ENCODE data around the gene MEX3B.

The MEX3B gene

DNA sequence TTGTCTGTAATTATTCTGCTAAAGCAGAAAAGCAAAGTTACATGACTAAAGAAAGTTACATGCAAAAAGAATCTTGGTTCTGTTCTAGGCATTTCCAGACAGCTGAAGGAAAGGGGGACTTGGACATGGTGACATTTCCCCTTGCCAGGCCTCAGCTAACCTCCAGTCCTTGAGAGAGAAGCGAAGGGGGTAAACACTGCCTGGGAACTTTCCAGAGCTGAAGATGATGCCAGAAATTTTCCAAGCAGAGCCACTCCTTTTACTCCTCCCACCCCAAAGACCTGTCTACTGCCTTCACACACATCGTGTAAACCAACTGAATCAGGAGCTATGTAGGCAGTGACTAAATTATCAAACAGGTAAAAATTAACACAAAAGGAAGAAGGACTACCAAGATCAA, 5.4 kb downstream of the MEX3B start:
- no peak overlapping the region for H2BK5ac ChIP-seq (ENCODE audit: low read length)
- no peak overlapping the region for H3K9ac ChIP-seq (ENCODE audit: low read depth, low read length, poor library complexity)
- H3K9me3 ChIP-seq (replicated peaks in 1 of 2; ENCODE audit: control insufficient read depth in 2 of 2, insufficient read depth in 1 of 2, low read depth in 1 of 2, low read length in 2 of 2), result no peaks in the 10 kb centered on the region
- H2BK12ac ChIP-seq (ENCODE audit: low read length), result no peak overlapping the region
- no peak overlapping the region for H3K4me3 ChIP-seq (ENCODE audit: low read length in 2 of 2)
- H3K36me3 ChIP-seq (replicated peaks in 1 of 2; ENCODE audit: control insufficient read depth in 2 of 2, insufficient read depth in 2 of 2, low read length in 2 of 2), result peaks cover 8 to 32% of the 10 kb centered on the region in 2 donors
- H2BK120ac ChIP-seq (ENCODE audit: low read depth, low read length), result no peak overlapping the region
- H3K4me2 ChIP-seq (ENCODE audit: insufficient read depth, low read length, poor library complexity, severe bottlenecking), result no peak overlapping the region
- H3K79me1 ChIP-seq (ENCODE audit: low read depth, low read length), result peaks cover 13% of the 10 kb centered on the region
- no peak overlapping the region for H2BK15ac ChIP-seq (ENCODE audit: low read length)
- H3K27ac ChIP-seq (replicated peaks; ENCODE audit: low read length), result no peak overlapping the region
- H3K18ac ChIP-seq (ENCODE audit: low read length), result no peak overlapping the region
- no peak for DNase-seq (ENCODE audit: low spot score)
- no CpG with 5 or more reads among the region's 2 CpGs for WGBS, 2 donors (ENCODE audit: extremely low coverage in 2 of 2, insufficient read length in 2 of 2, insufficient replicate concordance in 1 of 2)
- H3K23ac ChIP-seq (ENCODE audit: low read depth, low read length, poor library complexity), result no peak overlapping the region
- H2AFZ ChIP-seq (ENCODE audit: low read length), result no peak overlapping the region
- H2AK5ac ChIP-seq (ENCODE audit: low read depth, low read length), result no peak overlapping the region
- H3K27me3 ChIP-seq (ENCODE audit: control insufficient read depth in 3 of 3, insufficient read depth in 3 of 3, low read depth in 1 of 3, low read length in 3 of 3), result no peaks in the 10 kb centered on the region
- H3K4me1 ChIP-seq (ENCODE audit: control insufficient read depth in 2 of 2, insufficient read depth in 1 of 2, low read depth in 1 of 2, low read length in 2 of 2), result peaks cover 12 to 13% of the 10 kb centered on the region in 2 donors
- no peak overlapping the region for H3K4ac ChIP-seq (ENCODE audit: low read length)
- H3K14ac ChIP-seq (ENCODE audit: low read length), result no peak overlapping the region
- no peak overlapping the region for H4K8ac ChIP-seq (ENCODE audit: low read depth, low read length)
- H4K91ac ChIP-seq (ENCODE audit: low read depth, low read length, poor library complexity), result no peak overlapping the region

- no CpG with 5 or more reads among the region's 7 CpGs for WGBS, 2 donors (ENCODE audit: extremely low coverage in 2 of 2, insufficient read length in 2 of 2, insufficient replicate concordance in 1 of 2)
- no peak overlapping the region for H2BK5ac ChIP-seq (ENCODE audit: low read length)
- no peak for DNase-seq (ENCODE audit: low spot score)
These were observed 5.9 kb downstream of the MEX3B start for GRCh38 chr15:82039871-82040270.

DNA sequence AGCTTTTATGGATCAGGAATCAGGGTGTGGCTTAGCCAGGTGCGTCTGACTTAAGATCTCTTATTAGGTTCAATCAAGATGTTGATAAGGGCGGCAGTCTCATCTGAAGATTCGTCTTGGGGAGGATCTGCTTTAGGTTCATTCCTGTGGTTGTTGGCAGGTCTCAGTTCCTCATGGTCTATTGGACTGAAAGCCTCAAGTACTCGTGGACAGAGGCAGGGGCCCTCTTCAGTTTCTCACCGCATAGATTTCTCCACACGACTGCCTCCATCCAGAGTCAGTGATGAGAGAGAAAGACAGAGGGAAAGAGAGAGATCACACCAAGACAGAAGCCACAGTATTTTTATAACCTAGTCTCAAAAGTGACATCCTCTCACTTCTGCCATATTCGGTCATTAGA, 9.4 kb downstream of the MEX3B start:
- H3K9ac ChIP-seq (ENCODE audit: low read depth, low read length, poor library complexity), result no peak overlapping the region
- DNase-seq (ENCODE audit: low spot score), result no peak
- no peak overlapping the region for H3K23ac ChIP-seq (ENCODE audit: low read depth, low read length, poor library complexity)
- H2BK120ac ChIP-seq (ENCODE audit: low read depth, low read length), result no peak overlapping the region
- H3K14ac ChIP-seq (ENCODE audit: low read length), result no peak overlapping the region
- no peak overlapping the region for H2BK12ac ChIP-seq (ENCODE audit: low read length)
- H3K4me3 ChIP-seq (ENCODE audit: low read length in 2 of 2), result no peak overlapping the region
- no peak overlapping the region for H4K8ac ChIP-seq (ENCODE audit: low read depth, low read length)
- H3K79me1 ChIP-seq (ENCODE audit: low read depth, low read length), result no peaks in the 10 kb centered on the region
- H4K91ac ChIP-seq (ENCODE audit: low read depth, low read length, poor library complexity), result no peak overlapping the region
- no peak overlapping the region for H2BK5ac ChIP-seq (ENCODE audit: low read length)
- WGBS, 2 donors (ENCODE audit: extremely low coverage in 2 of 2, insufficient read length in 2 of 2, insufficient replicate concordance in 1 of 2), result no CpG with 5 or more reads among the region's 7 CpGs
- H2BK15ac ChIP-seq (ENCODE audit: low read length), result no peak overlapping the region
- no peaks in the 10 kb centered on the region for H3K27me3 ChIP-seq (ENCODE audit: control insufficient read depth in 3 of 3, insufficient read depth in 3 of 3, low read depth in 1 of 3, low read length in 3 of 3)
- H3K27ac ChIP-seq (replicated peaks; ENCODE audit: low read length), result no peak overlapping the region
- no peak overlapping the region for H3K4me2 ChIP-seq (ENCODE audit: insufficient read depth, low read length, poor library complexity, severe bottlenecking)
- H2AK5ac ChIP-seq (ENCODE audit: low read depth, low read length), result no peak overlapping the region
- H3K9me3 ChIP-seq (replicated peaks in 1 of 2; ENCODE audit: control insufficient read depth in 2 of 2, insufficient read depth in 1 of 2, low read depth in 1 of 2, low read length in 2 of 2), result no peaks in the 10 kb centered on the region
- no peak overlapping the region for H3K4ac ChIP-seq (ENCODE audit: low read length)
- no peak overlapping the region for H2AFZ ChIP-seq (ENCODE audit: low read length)
- H3K18ac ChIP-seq (ENCODE audit: low read length), result no peak overlapping the region
- peaks cover 0 to 2% of the 10 kb centered on the region in 2 donors for H3K36me3 ChIP-seq (replicated peaks in 1 of 2; ENCODE audit: control insufficient read depth in 2 of 2, insufficient read depth in 2 of 2, low read length in 2 of 2)
- peaks cover 0 to 1% of the 10 kb centered on the region in 2 donors for H3K4me1 ChIP-seq (ENCODE audit: control insufficient read depth in 2 of 2, insufficient read depth in 1 of 2, low read depth in 1 of 2, low read length in 2 of 2)

More at GRCh38 chr15:82039871-82040270, 5.9 kb downstream of the MEX3B start:
- no peak overlapping the region for H2BK120ac ChIP-seq (ENCODE audit: low read depth, low read length)
- no peak overlapping the region for H2BK12ac ChIP-seq (ENCODE audit: low read length)
- no peak overlapping the region for H3K4ac ChIP-seq (ENCODE audit: low read length)
- no peaks in the 10 kb centered on the region for H3K9me3 ChIP-seq (replicated peaks in 1 of 2; ENCODE audit: control insufficient read depth in 2 of 2, insufficient read depth in 1 of 2, low read depth in 1 of 2, low read length in 2 of 2)
- H3K9ac ChIP-seq (ENCODE audit: low read depth, low read length, poor library complexity), result no peak overlapping the region
- no peak overlapping the region for H3K4me3 ChIP-seq (ENCODE audit: low read length in 2 of 2)
- no peak overlapping the region for H4K8ac ChIP-seq (ENCODE audit: low read depth, low read length)
- H3K23ac ChIP-seq (ENCODE audit: low read depth, low read length, poor library complexity), result no peak overlapping the region
- H3K36me3 ChIP-seq (replicated peaks in 1 of 2; ENCODE audit: control insufficient read depth in 2 of 2, insufficient read depth in 2 of 2, low read length in 2 of 2), result peaks cover 8 to 32% of the 10 kb centered on the region in 2 donors
- no peak overlapping the region for H3K14ac ChIP-seq (ENCODE audit: low read length)
- H3K27ac ChIP-seq (replicated peaks; ENCODE audit: low read length), result no peak overlapping the region
- no peak overlapping the region for H2BK15ac ChIP-seq (ENCODE audit: low read length)
- no peaks in the 10 kb centered on the region for H3K27me3 ChIP-seq (ENCODE audit: control insufficient read depth in 3 of 3, insufficient read depth in 3 of 3, low read depth in 1 of 3, low read length in 3 of 3)
- H2AFZ ChIP-seq (ENCODE audit: low read length), result no peak overlapping the region
- H3K4me2 ChIP-seq (ENCODE audit: insufficient read depth, low read length, poor library complexity, severe bottlenecking), result no peak overlapping the region
- no peak overlapping the region for H3K18ac ChIP-seq (ENCODE audit: low read length)
- no peak overlapping the region for H4K91ac ChIP-seq (ENCODE audit: low read depth, low read length, poor library complexity)
- H3K79me1 ChIP-seq (ENCODE audit: low read depth, low read length), result peaks cover 8% of the 10 kb centered on the region
- H2AK5ac ChIP-seq (ENCODE audit: low read depth, low read length), result no peak overlapping the region
- H3K4me1 ChIP-seq (ENCODE audit: control insufficient read depth in 2 of 2, insufficient read depth in 1 of 2, low read depth in 1 of 2, low read length in 2 of 2), result peaks cover 12 to 13% of the 10 kb centered on the region in 2 donors

- Histone ChIP-seq H3K14ac (ENCODE audit: low read length) (no peak overlapping the region), H3K4me1 (ENCODE audit: control insufficient read depth in 2 of 2, insufficient read depth in 1 of 2, low read depth in 1 of 2, low read length in 2 of 2) (peaks cover 0 to 2% of the 10 kb centered on the region in 2 donors), H2AFZ (ENCODE audit: low read length) (no peak overlapping the region), H2BK15ac (ENCODE audit: low read length) (no peak overlapping the region), H3K36me3 (replicated peaks in 1 of 2; ENCODE audit: control insufficient read depth in 2 of 2, insufficient read depth in 2 of 2, low read length in 2 of 2) (no peaks in the 10 kb centered on the region), H2BK12ac (ENCODE audit: low read length) (no peak overlapping the region), H4K91ac (ENCODE audit: low read depth, low read length, poor library complexity) (no peak overlapping the region), H4K8ac (ENCODE audit: low read depth, low read length) (no peak overlapping the region), H3K18ac (ENCODE audit: low read length) (no peak overlapping the region), H3K9ac (ENCODE audit: low read depth, low read length, poor library complexity) (no peak overlapping the region), H2AK5ac (ENCODE audit: low read depth, low read length) (no peak overlapping the region), H3K4ac (ENCODE audit: low read length) (no peak overlapping the region), H3K23ac (ENCODE audit: low read depth, low read length, poor library complexity) (no peak overlapping the region), H3K4me3 (ENCODE audit: low read length in 2 of 2) (no peak overlapping the region), H3K27me3 (ENCODE audit: control insufficient read depth in 3 of 3, insufficient read depth in 3 of 3, low read depth in 1 of 3, low read length in 3 of 3) (no peaks in the 10 kb centered on the region), H3K9me3 (replicated peaks in 1 of 2; ENCODE audit: control insufficient read depth in 2 of 2, insufficient read depth in 1 of 2, low read depth in 1 of 2, low read length in 2 of 2) (no peaks in the 10 kb centered on the region), H3K79me1 (ENCODE audit: low read depth, low read length) (no peaks in the 10 kb centered on the region), H2BK5ac (ENCODE audit: low read length) (no peak overlapping the region), H3K4me2 (ENCODE audit: insufficient read depth, low read length, poor library complexity, severe bottlenecking) (no peak overlapping the region), H2BK120ac (ENCODE audit: low read depth, low read length) (no peak overlapping the region), H3K27ac (replicated peaks; ENCODE audit: low read length) (no peak overlapping the region)
- no CpG with 5 or more reads among the region's 5 CpGs for WGBS, 2 donors (ENCODE audit: extremely low coverage in 2 of 2, insufficient read length in 2 of 2, insufficient replicate concordance in 1 of 2)
- DNase-seq (ENCODE audit: low spot score), result no peak
These were observed 13.9 kb downstream of the MEX3B start for GRCh38 chr15:82031871-82032270.
